WTC11 (cell line): ENCODE results near the gene CDK9. TPM values are rescaled to one million over a fixed set of nuclear protein-coding genes. Genes with fewer than 3 reads are reported as not detected.
A peak's percentile ranks its signal among the peaks of the same experiment; 100 is the strongest.

ENCODE experiments used
- ATAC-seq: fragments of 200-7000 bp; cut with Tn5 transposase; 2 replicates; pipeline ENCODE4 v1.10.0; 2021; ENCODE audit warnings: mild to moderate bottlenecking, moderate library complexity
- CTCF ChIA-PET: fragments of 300-600 bp; sonication (Branson Sonifier 250); formaldehyde crosslinking; loops from one replicate; lab custom pipeline; 2021; ENCODE audit warnings: antibody characterized with exemption; lab: Charles Lee
- POLR2A ChIA-PET: fragments of 350-600 bp; sonication (Branson Sonifier 250); formaldehyde crosslinking; loops from one replicate; lab custom pipeline; 2021; ENCODE audit warnings: antibody characterized with exemption; lab: Charles Lee
- DNase-seq: peaks from one replicate; pipeline ENCODE4 v3.0.0; 2021; ENCODE audit warnings: low spot score
- H3K27ac Mint-ChIP-seq: 2 replicates; pipeline ENCODE4 v1.8.0; 2021; ENCODE audit warnings: mixed read lengths
- H3K27me3 Mint-ChIP-seq: 2 replicates; pipeline ENCODE4 v1.8.0; 2021; ENCODE audit warnings: low read depth, mild to moderate bottlenecking, moderate library complexity, mixed read lengths
- H3K36me3 Mint-ChIP-seq: 2 replicates; pipeline ENCODE4 v1.8.0; 2021; ENCODE audit warnings: mixed read lengths
- H3K4me1 Mint-ChIP-seq: 2 replicates; pipeline ENCODE4 v1.8.0; 2022; ENCODE audit warnings: mixed read lengths
- H3K4me3 Mint-ChIP-seq: 2 replicates; pipeline ENCODE4 v1.8.0; 2021; ENCODE audit warnings: mild to moderate bottlenecking, moderate library complexity, mixed read lengths
- H3K9me3 Mint-ChIP-seq: 2 replicates; pipeline ENCODE4 v1.8.0; 2021; ENCODE audit warnings: mixed read lengths
- ATF1 ChIP-seq: sonication (generic); formaldehyde crosslinking; IDR thresholded peaks from 2 replicates; pipeline ENCODE4 v1.8.1; 2023; ENCODE audit warnings: mild to moderate bottlenecking, moderate library complexity, missing genetic modification reagents
- CREM ChIP-seq: sonication (generic); formaldehyde crosslinking; IDR thresholded peaks from 2 replicates; pipeline ENCODE4 v1.8.1; 2022; ENCODE audit warnings: mild to moderate bottlenecking, missing genetic modification reagents, moderate library complexity
- NR3C1 ChIP-seq: sonication (generic); formaldehyde crosslinking; conservative IDR thresholded peaks from 2 replicates; pipeline ENCODE4 v1.8.1; 2023; ENCODE audit warnings: low read depth, mild to moderate bottlenecking, missing genetic modification reagents
- RELA ChIP-seq: sonication (generic); formaldehyde crosslinking; IDR thresholded peaks from 2 replicates; pipeline ENCODE4 v1.8.1; 2022; ENCODE audit warnings: missing genetic modification reagents, mild to moderate bottlenecking, borderline replicate concordance
- SOX15 ChIP-seq: fragments of 250-450 bp; sonication (Bioruptor Pico); IDR thresholded peaks from 2 replicates; pipeline ENCODE4 v1.9.0; 2021; ENCODE audit warnings: mild to moderate bottlenecking
- SP1 ChIP-seq: sonication (generic); formaldehyde crosslinking; conservative IDR thresholded peaks from 2 replicates; pipeline ENCODE4 v1.8.1; 2022; ENCODE audit warnings: missing genetic modification reagents
- TCF7 ChIP-seq: sonication (generic); formaldehyde crosslinking; IDR thresholded peaks from 2 replicates; pipeline ENCODE4 v1.8.0; 2022; ENCODE audit warnings: mild to moderate bottlenecking, low read depth, missing genetic modification reagents, moderate library complexity
- ZNF396 ChIP-seq: fragments of 250-450 bp; sonication (Bioruptor Pico); IDR thresholded peaks from 2 replicates; pipeline ENCODE4 v1.8.0; 2021; ENCODE audit warnings: mild to moderate bottlenecking, moderate library complexity, borderline replicate concordance
- ZNF416 ChIP-seq: fragments of 250-450 bp; sonication (Bioruptor Pico); IDR thresholded peaks from 2 replicates; pipeline ENCODE4 v1.9.0; 2021; ENCODE audit warnings: mild to moderate bottlenecking, inconsistent platforms
- ZNF423 ChIP-seq: fragments of 250-450 bp; sonication (Bioruptor Pico); IDR thresholded peaks from 2 replicates; pipeline ENCODE4 v2.1.2; 2022; ENCODE audit warnings: mild to moderate bottlenecking, moderate library complexity
- total RNA-seq: library from RNA; stranded (reverse); gene quantifications from 3 replicates; pipeline ENCODE4 v1.2.3, GENCODE V29; 2021
- TF ChIP-seq, protein P1 (sequence below): sonication (generic); formaldehyde crosslinking; IDR thresholded peaks from 2 replicates; pipeline ENCODE4 v1.8.1; 2023; ENCODE audit warnings: mild to moderate bottlenecking, missing genetic modification reagents
- TF ChIP-seq, protein P2 (sequence below): fragments of 200-600 bp; IDR thresholded peaks from 2 replicates; pipeline ENCODE4 v1.8.0; 2022; ENCODE audit warnings: antibody characterized with exemption
- TF ChIP-seq, protein P3 (sequence below): sonication (generic); formaldehyde crosslinking; IDR thresholded peaks from 2 replicates; pipeline ENCODE4 v1.8.1; 2023; ENCODE audit warnings: mild to moderate bottlenecking, missing genetic modification reagents, moderate library complexity
- TF ChIP-seq, protein P4 (sequence below): fragments of 250-450 bp; sonication (Bioruptor Pico); IDR thresholded peaks from 2 replicates; pipeline ENCODE4 v2.1.2; 2022; ENCODE audit warnings: mild to moderate bottlenecking, moderate library complexity

The CDK9 gene
- total RNA-seq, 1 experiment from 2014 or later: 111 TPM

DNA sequence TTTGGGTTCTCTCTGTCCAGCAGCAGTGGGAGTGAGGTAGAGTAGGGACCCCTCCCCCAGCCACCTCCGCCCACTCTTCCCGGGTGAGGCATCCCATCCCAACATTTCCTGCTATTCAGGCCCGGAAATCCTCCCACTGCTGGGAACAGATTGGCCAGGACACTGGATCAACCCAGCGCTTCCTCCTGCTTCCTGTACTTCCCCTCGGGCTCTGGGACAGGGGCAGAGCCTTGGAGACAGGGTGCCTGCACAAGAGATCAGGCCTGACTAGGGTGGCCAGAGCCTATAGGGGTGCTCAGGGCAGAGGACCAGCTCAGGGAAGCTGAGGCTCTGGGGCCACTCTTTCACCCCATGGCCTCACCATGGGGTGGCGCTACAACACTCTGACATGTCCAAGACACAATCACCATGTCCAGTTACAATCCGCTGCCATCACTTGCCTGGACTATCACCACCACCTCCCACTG is 21.9 kb upstream of the CDK9 start:
- H3K36me3 Mint-ChIP-seq: no peaks in the 10 kb centered on the region

DNA sequence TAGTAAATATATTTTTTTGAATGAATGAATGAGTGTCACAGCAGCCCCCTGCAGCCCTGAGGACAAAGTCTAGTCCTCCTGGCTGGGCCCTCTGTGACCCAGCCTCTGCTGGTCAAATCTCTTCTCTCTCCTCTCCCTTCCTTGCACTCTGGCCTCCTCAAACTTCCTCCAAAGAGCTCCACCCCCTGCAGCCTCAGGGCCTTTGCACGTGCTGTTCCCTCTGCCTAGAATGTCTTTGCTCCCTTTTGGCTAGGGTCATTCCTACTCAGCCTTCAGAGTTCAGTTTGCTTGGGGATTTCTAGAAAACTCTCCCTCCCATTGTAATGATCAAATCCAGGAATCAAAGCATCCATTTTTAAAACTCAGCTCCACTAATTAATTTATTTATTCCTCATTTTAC is 20.4 kb upstream of the CDK9 start:
- POLR2A ChIA-PET: no interaction called here
- Mint-ChIP-seq H3K27ac (no peak overlapping the region), H3K9me3 (no peaks in the 10 kb centered on the region), H3K4me3 (no peak overlapping the region), H3K36me3 (no peaks in the 10 kb centered on the region), H3K27me3 (peaks cover 8% of the 10 kb centered on the region), H3K4me1 (peaks cover 52% of the 10 kb centered on the region)
- DNase-seq (no peak), ATAC-seq (no peak)
- TF ChIP-seq ZNF416 (CRISPR knock-in tag) (no peak), SOX15 (CRISPR knock-in tag) (no peak), CREM (CRISPR knock-in tag) (no peak), SP1 (CRISPR knock-in tag) (no peak)
- TF ChIP-seq, protein P1, sequence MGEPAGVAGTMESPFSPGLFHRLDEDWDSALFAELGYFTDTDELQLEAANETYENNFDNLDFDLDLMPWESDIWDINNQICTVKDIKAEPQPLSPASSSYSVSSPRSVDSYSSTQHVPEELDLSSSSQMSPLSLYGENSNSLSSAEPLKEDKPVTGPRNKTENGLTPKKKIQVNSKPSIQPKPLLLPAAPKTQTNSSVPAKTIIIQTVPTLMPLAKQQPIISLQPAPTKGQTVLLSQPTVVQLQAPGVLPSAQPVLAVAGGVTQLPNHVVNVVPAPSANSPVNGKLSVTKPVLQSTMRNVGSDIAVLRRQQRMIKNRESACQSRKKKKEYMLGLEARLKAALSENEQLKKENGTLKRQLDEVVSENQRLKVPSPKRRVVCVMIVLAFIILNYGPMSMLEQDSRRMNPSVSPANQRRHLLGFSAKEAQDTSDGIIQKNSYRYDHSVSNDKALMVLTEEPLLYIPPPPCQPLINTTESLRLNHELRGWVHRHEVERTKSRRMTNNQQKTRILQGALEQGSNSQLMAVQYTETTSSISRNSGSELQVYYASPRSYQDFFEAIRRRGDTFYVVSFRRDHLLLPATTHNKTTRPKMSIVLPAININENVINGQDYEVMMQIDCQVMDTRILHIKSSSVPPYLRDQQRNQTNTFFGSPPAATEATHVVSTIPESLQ: no peak
- CTCF ChIA-PET: interaction anchor here (0.8 to 2.6 kb wide), 5 partner anchors 11 to 104 kb away, joined by 3 to 19 read pairs (median 5); partner anchors contain the start of genes CDK9 and TOR2A

More for the DNA sequence above, 21.9 kb upstream of the CDK9 start:
- CTCF ChIA-PET: interaction anchor here (0.6 to 3.1 kb wide), 23 partner anchors 9 to 275 kb away, joined by 3 to 30 read pairs (median 4); partner anchors contain the start of genes CDK9, FPGS, ST6GALNAC4 and TOR2A
- Mint-ChIP-seq H3K27ac (peak overlapping the region; percentile 8; the same call in 1 of the 2 replicates), H3K9me3 (no peaks in the 10 kb centered on the region), H3K27me3 (peaks cover 4% of the 10 kb centered on the region; the same call in 1 of the 2 replicates), H3K4me3 (no peak overlapping the region), H3K4me1 (peaks cover 44% of the 10 kb centered on the region)
- ATAC-seq: peak; percentile 78
- DNase-seq: peak; percentile 78
- POLR2A ChIA-PET: interaction anchor here (0.5 kb wide), 1 partner anchor 364 kb away, joined by 4 read pairs; no protein-coding TSS in a partner anchor
- TF ChIP-seq, protein P2, sequence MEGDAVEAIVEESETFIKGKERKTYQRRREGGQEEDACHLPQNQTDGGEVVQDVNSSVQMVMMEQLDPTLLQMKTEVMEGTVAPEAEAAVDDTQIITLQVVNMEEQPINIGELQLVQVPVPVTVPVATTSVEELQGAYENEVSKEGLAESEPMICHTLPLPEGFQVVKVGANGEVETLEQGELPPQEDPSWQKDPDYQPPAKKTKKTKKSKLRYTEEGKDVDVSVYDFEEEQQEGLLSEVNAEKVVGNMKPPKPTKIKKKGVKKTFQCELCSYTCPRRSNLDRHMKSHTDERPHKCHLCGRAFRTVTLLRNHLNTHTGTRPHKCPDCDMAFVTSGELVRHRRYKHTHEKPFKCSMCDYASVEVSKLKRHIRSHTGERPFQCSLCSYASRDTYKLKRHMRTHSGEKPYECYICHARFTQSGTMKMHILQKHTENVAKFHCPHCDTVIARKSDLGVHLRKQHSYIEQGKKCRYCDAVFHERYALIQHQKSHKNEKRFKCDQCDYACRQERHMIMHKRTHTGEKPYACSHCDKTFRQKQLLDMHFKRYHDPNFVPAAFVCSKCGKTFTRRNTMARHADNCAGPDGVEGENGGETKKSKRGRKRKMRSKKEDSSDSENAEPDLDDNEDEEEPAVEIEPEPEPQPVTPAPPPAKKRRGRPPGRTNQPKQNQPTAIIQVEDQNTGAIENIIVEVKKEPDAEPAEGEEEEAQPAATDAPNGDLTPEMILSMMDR: 0 out of 2 replicates have a peak, but pooled peaks have one; percentile 37
- no peak for TF ChIP-seq ZNF423 (CRISPR knock-in tag)

DNA sequence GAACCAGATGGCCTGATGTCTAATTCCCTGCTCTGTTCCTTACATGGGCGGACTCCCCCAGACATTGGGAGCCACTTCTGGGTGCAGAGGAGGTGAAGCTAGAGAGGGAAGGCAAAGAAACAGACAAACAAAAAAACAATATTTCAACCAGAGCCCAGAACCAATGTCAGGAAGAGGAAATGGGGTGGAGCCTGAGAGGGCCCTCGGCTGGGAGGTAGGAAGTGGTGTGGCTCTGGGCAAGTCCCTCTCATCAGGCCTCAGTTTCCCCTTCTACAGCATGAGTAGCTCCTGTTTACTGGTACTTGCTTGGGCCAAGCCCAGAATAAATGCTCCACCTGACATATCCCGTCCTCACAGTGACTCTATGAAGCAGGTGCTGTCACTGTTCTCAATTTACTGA is 18.4 kb upstream of the CDK9 start:
- TF ChIP-seq, protein P3, sequence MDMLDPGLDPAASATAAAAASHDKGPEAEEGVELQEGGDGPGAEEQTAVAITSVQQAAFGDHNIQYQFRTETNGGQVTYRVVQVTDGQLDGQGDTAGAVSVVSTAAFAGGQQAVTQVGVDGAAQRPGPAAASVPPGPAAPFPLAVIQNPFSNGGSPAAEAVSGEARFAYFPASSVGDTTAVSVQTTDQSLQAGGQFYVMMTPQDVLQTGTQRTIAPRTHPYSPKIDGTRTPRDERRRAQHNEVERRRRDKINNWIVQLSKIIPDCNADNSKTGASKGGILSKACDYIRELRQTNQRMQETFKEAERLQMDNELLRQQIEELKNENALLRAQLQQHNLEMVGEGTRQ (CRISPR knock-in tag): no peak
- TF ChIP-seq, protein P4, sequence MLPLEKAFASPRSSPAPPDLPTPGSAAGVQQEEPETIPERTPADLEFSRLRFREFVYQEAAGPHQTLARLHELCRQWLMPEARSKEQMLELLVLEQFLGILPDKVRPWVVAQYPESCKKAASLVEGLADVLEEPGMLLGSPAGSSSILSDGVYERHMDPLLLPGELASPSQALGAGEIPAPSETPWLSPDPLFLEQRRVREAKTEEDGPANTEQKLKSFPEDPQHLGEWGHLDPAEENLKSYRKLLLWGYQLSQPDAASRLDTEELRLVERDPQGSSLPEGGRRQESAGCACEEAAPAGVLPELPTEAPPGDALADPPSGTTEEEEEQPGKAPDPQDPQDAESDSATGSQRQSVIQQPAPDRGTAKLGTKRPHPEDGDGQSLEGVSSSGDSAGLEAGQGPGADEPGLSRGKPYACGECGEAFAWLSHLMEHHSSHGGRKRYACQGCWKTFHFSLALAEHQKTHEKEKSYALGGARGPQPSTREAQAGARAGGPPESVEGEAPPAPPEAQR: no peak
- TF ChIP-seq ATF1 (CRISPR knock-in tag) (no peak), NR3C1 (CRISPR knock-in tag) (no peak)
- TF ChIP-seq, all 79 proteins: peak for 0

DNA sequence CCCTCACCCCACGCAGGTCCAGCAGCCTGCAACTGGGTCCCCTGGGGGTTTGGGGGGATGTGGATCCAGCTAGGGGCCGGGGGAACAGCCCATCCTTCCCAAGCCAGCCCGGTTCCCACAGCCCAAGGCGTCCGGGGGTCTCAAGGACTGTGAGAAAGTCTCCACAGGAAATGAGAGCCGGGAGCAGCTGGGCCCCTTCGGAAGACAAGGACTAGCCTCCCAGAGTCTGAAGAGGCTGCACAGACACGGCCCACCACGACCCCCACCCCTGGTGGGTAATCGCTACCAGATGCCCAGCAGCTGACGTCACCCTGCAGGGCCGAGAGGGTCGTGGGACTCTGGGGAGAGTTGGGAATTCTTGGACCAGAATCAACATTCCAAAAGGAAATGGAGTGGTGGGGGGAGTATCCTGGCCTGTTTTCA is 17.9 kb upstream of the CDK9 start:
- Mint-ChIP-seq H3K27me3 (peaks cover 11% of the 10 kb centered on the region), H3K9me3 (no peaks in the 10 kb centered on the region), H3K27ac (no peak overlapping the region), H3K4me1 (peaks cover 44% of the 10 kb centered on the region), H3K4me3 (no peak overlapping the region), H3K36me3 (no peaks in the 10 kb centered on the region)
- POLR2A ChIA-PET: interaction anchor here (0.6 kb wide), 1 partner anchor 148 kb away, joined by 5 read pairs; no protein-coding TSS in a partner anchor
- TF ChIP-seq SP1 (CRISPR knock-in tag) (no peak), RELA (CRISPR knock-in tag) (no peak), TCF7 (no peak), ZNF396 (no peak)
- no peak for ATAC-seq
- CTCF ChIA-PET: interaction anchor here (1.2 to 1.8 kb wide), 3 partner anchors 16 to 101 kb away, joined by 3 to 7 read pairs (median 5); partner anchors contain the start of gene TOR2A
- no peak for DNase-seq

More for the DNA sequence above, 18.4 kb upstream of the CDK9 start:
- no peak for ATAC-seq
- H3K9me3 Mint-ChIP-seq: no peaks in the 10 kb centered on the region
- CTCF ChIA-PET: interaction anchor here (0.7 to 1.8 kb wide), 5 partner anchors 13 to 102 kb away, joined by 3 to 7 read pairs (median 3); partner anchors contain the start of gene TOR2A
- H3K4me1 Mint-ChIP-seq: peaks cover 49% of the 10 kb centered on the region
- no peaks in the 10 kb centered on the region for H3K36me3 Mint-ChIP-seq
- peak overlapping the region; percentile 10; the same call in 1 of the 2 replicates for H3K27ac Mint-ChIP-seq
- peaks cover 11% of the 10 kb centered on the region for H3K27me3 Mint-ChIP-seq
- H3K4me3 Mint-ChIP-seq: no peak overlapping the region
- POLR2A ChIA-PET: interaction anchor here (0.6 kb wide), 1 partner anchor 147 kb away, joined by 5 read pairs; no protein-coding TSS in a partner anchor
- DNase-seq: no peak
